ENCODE results near the gene LRRC74B.

LRRC74B gene

DNA sequence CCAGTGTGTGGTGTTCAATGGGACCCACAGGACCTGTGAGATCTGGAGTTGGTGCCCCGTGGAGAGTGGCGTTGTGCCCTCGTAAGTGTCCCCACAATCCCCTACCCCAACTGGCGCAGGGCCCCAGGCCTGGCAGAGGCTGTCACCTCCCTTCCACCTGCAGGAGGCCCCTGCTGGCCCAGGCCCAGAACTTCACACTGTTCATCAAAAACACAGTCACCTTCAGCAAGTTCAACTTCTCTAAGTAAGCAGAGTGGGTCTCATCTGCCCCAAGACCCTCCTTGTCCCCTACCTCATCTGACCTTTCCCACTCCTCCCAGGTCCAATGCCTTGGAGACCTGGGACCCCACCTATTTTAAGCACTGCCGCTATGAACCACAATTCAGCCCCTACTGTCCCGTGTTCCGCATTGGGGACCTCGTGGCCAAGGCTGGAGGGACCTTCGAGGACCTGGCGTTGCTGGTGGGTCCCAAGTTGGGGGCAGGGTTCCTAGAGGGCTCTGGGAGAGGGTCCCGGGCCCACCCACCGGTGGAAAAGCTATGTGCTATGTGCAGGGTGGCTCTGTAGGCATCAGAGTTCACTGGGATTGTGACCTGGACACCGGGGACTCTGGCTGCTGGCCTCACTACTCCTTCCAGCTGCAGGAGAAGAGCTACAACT lies 22.7 kb upstream of the LRRC74B start:
- no peak for TF ChIP-seq GATA3 (IDR thresholded peaks at IDR 0.05; ENCODE audit: low read depth, low read length)
- no peak for TF ChIP-seq GATA2 (IDR thresholded peaks at IDR 0.05; ENCODE audit: low read depth, low read length)

GRCh38 chr22:21025266-21025665 lies 20.5 kb upstream of the LRRC74B start:
- TF ChIP-seq GATA3 (IDR thresholded peaks at IDR 0.05; ENCODE audit: low read depth, low read length) (no peak), GATA2 (IDR thresholded peaks at IDR 0.05; ENCODE audit: low read depth, low read length) (no peak)

- TF ChIP-seq GATA3 (IDR thresholded peaks at IDR 0.05; ENCODE audit: low read depth, low read length) (no peak), GATA2 (IDR thresholded peaks at IDR 0.05; ENCODE audit: low read depth, low read length) (no peak)
These were observed 19.7 kb upstream of the LRRC74B start for GRCh38 chr22:21025763-21026755.

DNA sequence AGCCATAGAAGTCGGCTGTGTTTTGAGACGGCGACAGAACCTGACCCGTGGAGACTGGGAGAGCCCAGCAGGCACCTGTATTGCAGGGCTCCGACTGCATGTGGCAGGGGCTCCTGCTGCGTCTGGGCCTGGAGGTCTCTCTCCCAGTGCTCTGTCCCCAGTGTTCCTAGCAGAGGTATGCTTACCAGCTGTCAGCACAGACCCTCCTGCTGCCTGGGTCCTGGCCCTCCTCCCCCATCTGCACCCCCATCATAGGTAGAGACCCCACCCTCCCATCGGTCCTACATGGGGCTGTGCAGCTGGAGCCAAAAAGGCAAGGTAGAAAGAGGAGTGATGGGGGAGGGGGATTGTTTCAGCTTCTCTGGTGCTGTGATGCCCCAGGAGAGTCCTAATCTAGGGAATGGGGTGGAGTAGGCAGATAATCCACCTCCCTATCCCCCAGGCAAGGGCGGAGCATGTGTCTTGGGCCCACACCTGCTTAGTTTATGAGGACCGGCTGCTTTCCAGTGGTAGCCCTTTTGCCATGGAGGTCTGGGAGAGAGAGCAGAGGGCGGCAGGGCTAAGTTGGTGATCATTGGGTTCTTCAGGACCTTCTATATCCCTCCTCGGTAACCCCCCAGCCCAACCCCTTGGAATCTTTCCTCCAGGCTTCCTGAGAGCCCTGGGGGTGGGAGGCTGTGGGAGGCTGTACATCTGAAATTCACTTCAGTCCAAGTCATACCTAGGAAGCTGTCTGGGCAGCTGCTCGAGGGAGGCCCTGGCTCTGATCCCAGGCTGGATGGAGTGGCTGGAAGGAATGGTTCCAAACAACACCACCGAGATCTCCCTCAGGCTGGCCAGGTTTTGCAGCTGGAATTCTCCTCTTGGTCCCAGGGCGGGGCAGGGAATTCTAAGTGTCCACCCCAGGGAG lies 18.7 kb upstream of the LRRC74B start:
- TF ChIP-seq GATA2 (IDR thresholded peaks at IDR 0.05; ENCODE audit: low read depth, low read length) (no peak), GATA3 (IDR thresholded peaks at IDR 0.05; ENCODE audit: low read depth, low read length) (no peak)

- TF ChIP-seq GATA3 (IDR thresholded peaks at IDR 0.05; ENCODE audit: low read depth, low read length), result no peak
- TF ChIP-seq GATA2 (IDR thresholded peaks at IDR 0.05; ENCODE audit: low read depth, low read length), result no peak
These were observed 17.2 kb upstream of the LRRC74B start for GRCh38 chr22:21028277-21029251.

GRCh38 chr22:21029486-21030025 lies 16.2 kb upstream of the LRRC74B start:
- TF ChIP-seq GATA2 (IDR thresholded peaks at IDR 0.05; ENCODE audit: low read depth, low read length) (no peak), GATA3 (IDR thresholded peaks at IDR 0.05; ENCODE audit: low read depth, low read length) (no peak)

- TF ChIP-seq GATA2 (IDR thresholded peaks at IDR 0.05; ENCODE audit: low read depth, low read length) (no peak), GATA3 (IDR thresholded peaks at IDR 0.05; ENCODE audit: low read depth, low read length) (no peak)
These were observed 15.7 kb upstream of the LRRC74B start for GRCh38 chr22:21030032-21030431.

DNA sequence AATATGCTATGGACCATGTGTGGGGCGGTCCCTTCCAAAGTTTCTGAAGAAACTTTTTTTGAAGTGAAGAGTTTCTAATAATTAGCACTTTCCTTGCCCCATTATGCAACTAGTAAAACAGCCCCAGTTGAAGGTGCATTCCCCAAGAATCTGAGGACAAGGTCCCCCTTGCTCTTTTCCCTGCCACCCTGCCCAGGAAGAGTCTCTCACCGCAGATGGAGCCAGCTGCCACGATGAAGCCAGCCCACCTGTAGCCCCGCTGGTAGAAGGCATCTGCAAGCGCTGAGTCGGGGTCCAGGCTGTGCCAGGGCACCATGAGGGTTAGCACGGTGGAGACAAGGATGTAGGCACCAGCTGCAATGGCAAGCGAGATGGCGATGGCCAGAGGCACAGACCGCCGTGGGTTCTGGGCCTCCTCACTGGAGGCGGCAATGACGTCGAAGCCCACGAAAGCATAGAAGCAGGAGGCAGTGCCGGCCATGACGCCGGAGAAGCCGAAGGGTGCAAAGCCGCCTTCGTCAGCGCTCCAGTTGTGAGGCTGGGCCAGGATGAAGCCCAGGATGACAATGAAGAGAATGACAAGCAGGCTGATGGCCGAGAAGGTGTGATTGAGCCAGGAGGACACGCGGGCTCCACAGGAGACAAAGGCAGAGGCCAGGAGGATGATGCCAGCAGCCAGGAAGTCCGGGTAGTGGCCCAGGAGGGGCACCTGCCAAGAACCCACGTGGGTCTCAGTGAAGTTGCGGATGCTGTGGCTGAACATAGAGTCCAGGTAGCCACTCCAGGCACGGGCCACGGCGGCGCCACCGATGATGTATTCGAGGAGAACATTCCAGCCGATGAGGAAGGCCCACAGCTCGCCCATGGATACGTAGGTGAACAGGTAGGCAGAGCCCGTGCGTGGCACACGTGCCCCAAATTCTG lies 14.9 kb upstream of the LRRC74B start:
- no peak for TF ChIP-seq GATA2 (IDR thresholded peaks at IDR 0.05; ENCODE audit: low read depth, low read length)
- TF ChIP-seq GATA3 (IDR thresholded peaks at IDR 0.05; ENCODE audit: low read depth, low read length), result no peak

- no peak for TF ChIP-seq GATA2 (IDR thresholded peaks at IDR 0.05; ENCODE audit: low read depth, low read length)
- TF ChIP-seq GATA3 (IDR thresholded peaks at IDR 0.05; ENCODE audit: low read depth, low read length), result no peak
These were observed 14.2 kb upstream of the LRRC74B start for GRCh38 chr22:21031545-21032036.

GRCh38 chr22:21032037-21032867 lies 13.5 kb upstream of the LRRC74B start, which contains the start of gene SLC7A4:
Gene SLC7A4 (minus strand): TSS chr22:21032561. CDS start chr22:21031812, 749 bp downstream.
- TF ChIP-seq GATA3 (IDR thresholded peaks at IDR 0.05; ENCODE audit: low read depth, low read length) (no peak), GATA2 (IDR thresholded peaks at IDR 0.05; ENCODE audit: low read depth, low read length) (no peak)

Data from SH-SY5Y (cell line).